Astrocyte of the spinal cord (primary cell): ENCODE data around the gene GCN1.

Source experiments
- DNase-seq: peaks from one replicate; pipeline ENCODE4 v3.0.0; 2011; ENCODE audit warnings: low read depth, low spot score
- H3K4me3 ChIP-seq: 2 replicates; pipeline ENCODE4 v1.5.1; 2011; ENCODE audit warnings: low read depth, mild to moderate bottlenecking, low read length, moderate library complexity
- in situ Hi-C: cut with HindIII; loops from 2 replicates; pipeline ENCODE4 v1.10.0; 2017; ENCODE audit warnings: low sequenced_read_pairs
- TF ChIP-seq, protein P1 (sequence below): IDR thresholded peaks from 2 replicates; pipeline ENCODE4 v1.5.1; 2012; ENCODE audit warnings: low read depth, mild to moderate bottlenecking, low read length, inconsistent platforms

GCN1 gene

DNA sequence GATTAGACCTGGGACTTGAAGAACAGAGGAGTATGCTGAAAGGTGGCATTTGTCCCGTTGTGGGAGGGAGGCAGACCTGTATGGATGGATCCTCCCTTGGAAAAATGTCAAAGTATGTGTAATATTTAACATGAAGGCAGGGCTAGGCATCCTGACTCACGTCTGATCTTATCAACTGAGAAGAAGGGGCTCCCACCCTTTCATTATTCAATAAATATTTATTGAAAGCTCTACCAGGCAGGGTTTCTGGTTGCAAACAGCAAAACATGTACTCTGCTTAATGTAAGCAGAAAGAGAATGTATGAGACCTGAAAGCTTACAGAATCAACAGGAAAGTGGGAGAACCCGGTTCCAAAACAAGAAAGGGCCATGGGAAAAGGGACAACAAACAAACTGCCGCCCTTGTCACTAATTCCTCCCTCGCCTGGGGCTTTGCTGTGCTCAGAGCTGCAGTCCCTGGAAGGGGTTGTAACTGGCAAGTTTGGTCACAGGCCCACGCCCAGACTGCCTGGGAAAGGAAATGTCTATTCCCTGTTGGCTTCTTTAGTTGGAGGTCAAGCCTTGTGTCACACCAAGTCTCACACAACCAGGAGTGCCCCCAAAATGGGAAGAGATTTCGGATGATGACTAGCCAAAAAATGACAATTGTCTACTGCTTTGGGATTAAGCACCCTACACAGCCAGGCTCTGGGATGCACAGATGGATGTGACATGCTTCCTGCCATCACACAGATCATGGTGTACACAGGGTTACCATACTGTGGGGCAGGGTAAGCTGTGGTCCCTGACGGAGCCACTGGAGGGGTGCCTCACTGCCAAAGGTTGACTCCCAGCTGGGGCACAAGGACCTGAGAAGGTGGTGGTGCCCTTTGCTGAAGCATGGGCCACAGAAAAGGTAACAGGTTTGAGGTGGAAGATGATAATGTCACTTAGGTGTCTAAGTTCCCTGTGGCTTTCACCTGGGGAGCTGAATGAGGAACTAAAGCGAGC is 114.8 kb downstream of the GCN1 start:
- DNase-seq = no peak
- in situ Hi-C loops = no loop called here
- TF ChIP-seq, protein P1, sequence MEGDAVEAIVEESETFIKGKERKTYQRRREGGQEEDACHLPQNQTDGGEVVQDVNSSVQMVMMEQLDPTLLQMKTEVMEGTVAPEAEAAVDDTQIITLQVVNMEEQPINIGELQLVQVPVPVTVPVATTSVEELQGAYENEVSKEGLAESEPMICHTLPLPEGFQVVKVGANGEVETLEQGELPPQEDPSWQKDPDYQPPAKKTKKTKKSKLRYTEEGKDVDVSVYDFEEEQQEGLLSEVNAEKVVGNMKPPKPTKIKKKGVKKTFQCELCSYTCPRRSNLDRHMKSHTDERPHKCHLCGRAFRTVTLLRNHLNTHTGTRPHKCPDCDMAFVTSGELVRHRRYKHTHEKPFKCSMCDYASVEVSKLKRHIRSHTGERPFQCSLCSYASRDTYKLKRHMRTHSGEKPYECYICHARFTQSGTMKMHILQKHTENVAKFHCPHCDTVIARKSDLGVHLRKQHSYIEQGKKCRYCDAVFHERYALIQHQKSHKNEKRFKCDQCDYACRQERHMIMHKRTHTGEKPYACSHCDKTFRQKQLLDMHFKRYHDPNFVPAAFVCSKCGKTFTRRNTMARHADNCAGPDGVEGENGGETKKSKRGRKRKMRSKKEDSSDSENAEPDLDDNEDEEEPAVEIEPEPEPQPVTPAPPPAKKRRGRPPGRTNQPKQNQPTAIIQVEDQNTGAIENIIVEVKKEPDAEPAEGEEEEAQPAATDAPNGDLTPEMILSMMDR = no peak
- no peak overlapping the region for H3K4me3 ChIP-seq

DNA sequence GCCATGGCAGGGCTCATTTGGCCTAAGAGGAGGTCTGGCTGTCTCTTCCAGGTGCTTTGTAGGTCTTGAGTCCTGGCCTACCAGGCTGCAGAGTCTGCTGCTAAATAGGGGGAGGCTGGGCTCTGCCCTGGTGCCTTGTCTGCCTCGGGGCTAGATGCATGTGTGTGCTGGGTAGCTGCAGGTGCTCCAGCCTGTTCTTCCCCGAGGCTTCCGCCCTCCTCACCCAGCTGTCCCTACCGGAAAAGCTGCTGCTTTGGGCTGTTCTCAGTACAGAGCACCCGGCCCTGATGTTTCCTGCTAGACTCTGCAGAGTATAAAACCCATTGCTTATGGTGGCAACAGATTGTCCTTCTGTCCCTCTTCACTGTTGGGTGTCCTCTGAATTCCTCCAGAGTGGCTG is 115.6 kb downstream of the GCN1 start:
- H3K4me3 ChIP-seq = no peak overlapping the region
- in situ Hi-C loops = no loop called here
- TF ChIP-seq, protein P1 = no peak
- DNase-seq = no peak

DNA sequence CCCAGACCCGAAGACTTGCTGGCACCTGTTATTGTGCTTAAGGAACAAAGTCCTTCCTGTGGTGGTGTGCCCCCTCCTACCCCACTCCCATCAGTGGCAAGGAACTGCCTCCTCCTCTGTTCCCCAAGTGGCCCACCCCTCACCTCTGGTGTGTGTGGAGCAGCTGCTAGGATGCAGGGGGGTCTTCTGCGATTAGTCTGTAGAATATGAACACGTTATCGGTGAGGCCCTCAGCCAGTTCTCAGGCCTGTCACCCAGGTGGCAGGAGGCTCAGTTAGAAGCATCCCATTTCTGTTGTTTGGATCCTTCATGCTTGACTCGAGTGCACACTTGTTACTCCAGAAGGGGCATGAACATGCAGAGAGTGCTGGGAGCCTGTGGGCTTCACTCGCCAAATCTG is 117.3 kb downstream of the GCN1 start:
- no peak for DNase-seq
- in situ Hi-C loops = no loop called here
- TF ChIP-seq, protein P1 = no peak

More for the DNA sequence above, 117.3 kb downstream of the GCN1 start:
- H3K4me3 ChIP-seq = no peak overlapping the region
